ENCODE data around the gene GMDS.

- TF ChIP-seq CTCF (conservative IDR thresholded peaks at IDR 0.05 in 1 of 2, IDR thresholded peaks at IDR 0.05 in 1 of 2; ENCODE audit: low read depth in 1 of 2, low read length in 2 of 2) (no peak), EZH2 (IDR thresholded peaks at IDR 0.05; ENCODE audit: low read length, missing control alignments) (no peak)
Observed at GRCh38 chr6:1715336-1715735, 530.1 kb downstream of the GMDS start.

Data from fibroblast of lung (primary cell).